ENCODE data around the gene APBB1.
"Not testable (repeated sequence)": the region's sequence is repeated elsewhere in the genome, so short reads cannot be mapped to it uniquely, and the experiment has no call there.

Gene APBB1

DNA sequence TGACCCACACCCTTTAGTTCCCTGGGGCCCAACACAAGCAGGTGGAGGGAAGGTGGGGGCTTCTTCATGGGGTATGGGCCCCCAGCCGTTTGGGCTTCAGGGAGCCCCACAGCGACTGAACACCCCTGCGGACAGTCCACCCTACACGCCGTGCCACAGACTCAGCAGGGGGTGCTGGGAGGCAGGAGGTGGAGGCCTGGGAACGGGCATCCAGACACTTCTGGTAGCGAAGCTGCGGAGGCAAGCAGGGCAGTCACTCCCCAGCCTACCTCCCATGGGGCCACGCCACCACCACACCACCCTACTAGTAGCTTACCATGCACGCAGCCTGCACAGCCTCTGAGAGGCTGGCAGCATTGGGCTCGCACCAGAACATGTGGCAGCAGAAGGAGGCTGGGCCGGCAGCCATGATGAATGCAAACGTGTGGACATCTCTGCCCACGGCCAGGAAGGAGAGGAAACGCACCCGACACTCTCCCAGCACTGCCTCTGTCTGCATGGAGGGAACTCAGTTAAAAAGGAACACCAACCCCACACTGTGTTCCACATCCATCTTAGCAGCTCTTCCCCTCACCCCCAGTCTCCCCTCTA is 23.3 kb downstream of the APBB1 start:
- H3K4me3 ChIP-seq (ENCODE audit: low read length): no peak overlapping the region
- no peak for DNase-seq (ENCODE audit: low read depth, low spot score)

DNA sequence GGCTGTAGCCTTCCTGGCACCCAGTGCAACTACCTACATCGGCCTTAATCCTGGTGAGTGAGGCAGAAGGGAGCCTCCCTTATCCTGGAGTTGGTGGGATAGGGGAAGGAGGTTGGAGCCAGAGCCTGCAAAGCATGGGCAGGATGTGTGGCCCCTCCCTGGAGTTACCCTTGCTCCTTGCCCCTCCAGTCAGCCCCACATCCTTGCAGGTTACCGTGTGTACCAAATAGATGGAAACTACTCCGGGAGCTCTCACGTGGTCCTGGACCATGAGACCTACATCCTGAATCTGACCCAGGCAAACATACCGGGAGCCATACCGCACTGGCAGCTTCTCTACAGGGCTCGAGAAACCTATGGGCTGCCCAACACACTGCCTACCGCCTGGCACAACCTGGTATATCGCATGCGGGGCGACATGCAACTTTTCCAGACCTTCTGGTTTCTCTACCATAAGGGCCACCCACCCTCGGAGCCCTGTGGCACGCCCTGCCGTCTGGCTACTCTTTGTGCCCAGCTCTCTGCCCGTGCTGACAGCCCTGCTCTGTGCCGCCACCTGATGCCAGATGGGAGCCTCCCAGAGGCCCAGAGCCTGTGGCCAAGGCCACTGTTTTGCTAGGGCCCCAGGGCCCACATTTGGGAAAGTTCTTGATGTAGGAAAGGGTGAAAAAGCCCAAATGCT is 24.8 kb downstream of the APBB1 start:
- H3K4me3 ChIP-seq (ENCODE audit: low read length): no peak overlapping the region
- no peak for DNase-seq (ENCODE audit: low read depth, low spot score)

DNA sequence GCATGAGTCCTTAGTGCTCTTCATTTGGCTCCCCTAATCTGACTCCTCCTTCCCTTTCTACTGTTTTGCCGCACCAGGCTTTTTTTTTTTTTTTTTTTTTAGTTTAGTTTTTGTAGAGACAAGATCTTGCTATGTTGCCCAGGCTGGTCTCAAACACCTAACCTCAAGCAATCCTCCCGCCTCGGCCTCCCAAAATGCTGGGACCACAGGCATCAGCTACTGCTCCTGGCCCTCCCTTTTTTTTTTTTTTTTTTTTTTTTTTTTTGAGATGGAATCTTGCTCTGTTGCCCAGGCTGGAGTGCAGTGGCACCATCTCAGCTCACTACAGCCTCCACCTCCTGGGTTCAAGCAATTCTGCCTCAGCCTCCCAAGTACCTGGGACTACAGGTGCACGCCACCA is 26.6 kb downstream of the APBB1 start:
- not testable (repeated sequence) for H3K4me3 ChIP-seq (ENCODE audit: low read length); DNase-seq (ENCODE audit: low read depth, low spot score)

DNA sequence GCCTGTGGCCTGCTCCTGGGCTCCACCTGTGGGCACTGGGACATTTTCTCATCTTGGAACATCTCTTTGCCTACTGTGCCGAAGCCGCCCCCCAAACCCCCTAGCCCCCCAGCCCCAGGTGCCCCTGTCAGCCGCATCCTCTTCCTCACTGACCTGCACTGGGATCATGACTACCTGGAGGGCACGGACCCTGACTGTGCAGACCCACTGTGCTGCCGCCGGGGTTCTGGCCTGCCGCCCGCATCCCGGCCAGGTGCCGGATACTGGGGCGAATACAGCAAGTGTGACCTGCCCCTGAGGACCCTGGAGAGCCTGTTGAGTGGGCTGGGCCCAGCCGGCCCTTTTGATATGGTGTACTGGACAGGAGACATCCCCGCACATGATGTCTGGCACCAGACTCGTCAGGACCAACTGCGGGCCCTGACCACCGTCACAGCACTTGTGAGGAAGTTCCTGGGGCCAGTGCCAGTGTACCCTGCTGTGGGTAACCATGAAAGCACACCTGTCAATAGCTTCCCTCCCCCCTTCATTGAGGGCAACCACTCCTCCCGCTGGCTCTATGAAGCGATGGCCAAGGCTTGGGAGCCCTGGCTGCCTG is 27.3 kb downstream of the APBB1 start:
- no peak overlapping the region for H3K4me3 ChIP-seq (ENCODE audit: low read length)
- no peak for DNase-seq (ENCODE audit: low read depth, low spot score)

DNA sequence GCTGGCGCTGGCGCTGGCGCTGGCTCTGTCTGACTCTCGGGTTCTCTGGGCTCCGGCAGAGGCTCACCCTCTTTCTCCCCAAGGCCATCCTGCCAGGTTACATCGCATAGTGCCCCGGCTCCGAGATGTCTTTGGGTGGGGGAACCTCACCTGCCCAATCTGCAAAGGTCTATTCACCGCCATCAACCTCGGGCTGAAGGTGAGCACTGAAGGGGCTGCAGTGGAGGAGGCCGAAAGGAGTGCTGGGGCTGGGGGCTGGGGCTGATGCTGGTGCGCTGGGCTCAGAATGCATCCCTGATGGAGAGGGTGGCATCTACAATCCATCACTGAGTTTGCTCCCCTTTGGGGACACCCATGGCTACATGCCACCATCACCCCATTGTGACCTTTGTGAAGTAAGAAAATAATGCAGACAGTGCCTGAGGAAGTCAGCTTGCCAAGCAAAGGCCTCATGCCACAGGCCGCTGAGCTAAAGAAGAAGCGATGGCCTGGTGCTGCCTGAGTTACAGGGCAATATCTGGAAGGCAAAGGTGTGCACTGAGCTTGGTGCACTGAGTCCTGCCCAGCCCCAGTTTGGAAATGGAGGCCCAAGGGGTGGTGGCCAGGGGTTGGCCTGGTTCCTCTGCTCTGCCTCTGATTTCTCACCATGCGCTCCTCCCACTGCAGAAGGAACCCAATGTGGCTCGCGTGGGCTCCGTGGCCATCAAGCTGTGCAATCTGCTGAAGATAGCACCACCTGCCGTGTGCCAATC is 28.0 kb downstream of the APBB1 start:
- H3K4me3 ChIP-seq (ENCODE audit: low read length): peak overlapping the region; percentile 69
- no peak for DNase-seq (ENCODE audit: low read depth, low spot score)

DNA sequence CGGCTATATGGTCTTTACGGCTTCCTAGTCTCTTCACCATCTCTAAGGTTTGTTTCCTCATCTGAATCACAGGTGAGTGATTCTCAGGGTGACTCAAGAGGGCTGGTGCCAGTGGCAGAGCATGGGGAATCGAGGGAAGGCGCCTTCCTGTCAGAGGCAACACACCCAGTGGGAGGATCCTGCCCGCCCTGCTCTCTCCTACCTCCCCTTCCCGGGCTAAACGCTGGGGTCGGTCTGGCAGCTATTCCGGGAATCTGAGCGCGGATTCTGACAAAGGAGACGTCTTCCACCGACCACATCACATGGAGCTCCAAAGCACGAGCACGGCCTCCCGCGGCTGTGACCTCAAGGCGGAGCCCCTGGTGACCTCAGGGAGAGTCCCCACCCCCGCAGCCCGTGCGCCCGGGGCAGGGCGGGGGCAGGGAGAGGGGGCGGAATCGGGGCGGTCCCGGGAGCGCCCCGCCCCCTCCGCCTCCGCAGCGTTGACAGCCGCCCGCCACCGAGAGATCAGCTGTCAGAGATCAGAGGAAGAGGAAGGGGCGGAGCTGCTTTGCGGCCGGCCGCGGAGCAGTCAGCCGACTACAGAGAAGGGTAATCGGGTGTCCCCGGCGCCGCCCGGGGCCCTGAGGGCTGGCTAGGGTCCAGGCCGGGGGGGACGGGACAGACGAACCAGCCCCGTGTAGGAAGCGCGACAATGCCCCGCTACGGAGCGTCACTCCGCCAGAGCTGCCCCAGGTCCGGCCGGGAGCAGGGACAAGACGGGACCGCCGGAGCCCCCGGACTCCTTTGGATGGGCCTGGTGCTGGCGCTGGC is 28.8 kb downstream of the APBB1 start, which contains the start of gene SMPD1:
Gene SMPD1 (plus strand): TSS at position 570 of the 813 bp plus-strand sequence. CDS start 125 bp downstream, at position 695.
- peak within 1 kb of the TSS; percentile 69 for H3K4me3 ChIP-seq (ENCODE audit: low read length)
- DNase-seq (ENCODE audit: low read depth, low spot score): peak; percentile 81

DNA sequence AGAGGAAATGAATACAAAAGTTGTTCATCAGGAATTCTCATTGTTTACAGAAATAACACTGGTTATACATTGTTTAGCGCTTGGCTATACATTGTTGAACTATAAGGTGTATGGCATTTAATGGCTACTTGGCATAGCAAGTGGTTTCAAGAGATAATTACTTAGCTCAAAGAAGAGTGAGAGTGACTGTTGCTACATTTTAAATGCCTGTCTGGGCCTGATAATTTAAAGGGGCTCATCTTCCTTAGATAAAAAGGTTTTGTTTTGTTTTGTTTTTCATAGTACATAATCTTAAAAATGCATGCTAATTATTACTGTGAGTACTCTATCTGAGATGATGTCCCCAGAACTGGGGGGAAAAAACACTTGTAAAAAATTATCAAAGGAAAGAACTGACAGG is 30.1 kb downstream of the APBB1 start:
- H3K4me3 ChIP-seq (ENCODE audit: low read length): no peak overlapping the region
- no peak for DNase-seq (ENCODE audit: low read depth, low spot score)

DNA sequence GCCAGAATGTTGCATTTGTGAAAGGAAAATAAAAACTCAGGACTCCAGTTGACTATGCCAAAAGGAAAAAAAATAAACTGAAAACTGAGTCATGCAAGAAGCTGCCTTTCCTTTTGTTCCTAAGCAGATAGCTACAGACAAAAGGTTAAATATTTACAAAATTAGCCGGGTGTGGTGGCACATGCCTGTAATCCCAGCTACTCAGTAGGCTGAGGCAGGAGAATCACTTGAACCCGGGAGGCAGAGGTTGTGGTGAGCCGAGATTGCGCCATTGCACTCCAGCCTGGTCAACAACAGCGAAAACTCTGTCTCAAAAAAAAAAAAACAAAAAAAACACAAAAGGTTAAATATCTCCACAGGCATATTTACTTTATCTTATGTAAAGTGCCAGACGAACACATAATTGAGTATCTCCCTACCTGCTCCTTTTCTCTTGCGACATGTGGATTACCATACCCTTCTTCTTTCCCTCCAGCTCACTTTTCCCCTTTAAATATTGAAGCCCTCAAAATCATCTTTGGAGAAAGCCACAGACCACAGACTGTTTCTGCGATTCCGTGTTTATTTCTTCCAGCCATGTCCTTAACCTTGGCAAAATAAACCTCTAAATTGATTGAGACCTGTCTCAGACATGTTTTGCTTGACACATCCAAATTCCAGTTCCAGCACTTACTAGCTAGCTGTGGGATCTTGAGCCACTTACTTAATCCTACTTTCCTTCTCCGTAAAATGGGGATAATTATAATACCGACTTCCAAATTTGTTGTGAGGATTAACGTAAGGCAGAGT is 30.9 kb downstream of the APBB1 start:
- no peak overlapping the region for H3K4me3 ChIP-seq (ENCODE audit: low read length)
- DNase-seq (ENCODE audit: low read depth, low spot score): no peak

DNA sequence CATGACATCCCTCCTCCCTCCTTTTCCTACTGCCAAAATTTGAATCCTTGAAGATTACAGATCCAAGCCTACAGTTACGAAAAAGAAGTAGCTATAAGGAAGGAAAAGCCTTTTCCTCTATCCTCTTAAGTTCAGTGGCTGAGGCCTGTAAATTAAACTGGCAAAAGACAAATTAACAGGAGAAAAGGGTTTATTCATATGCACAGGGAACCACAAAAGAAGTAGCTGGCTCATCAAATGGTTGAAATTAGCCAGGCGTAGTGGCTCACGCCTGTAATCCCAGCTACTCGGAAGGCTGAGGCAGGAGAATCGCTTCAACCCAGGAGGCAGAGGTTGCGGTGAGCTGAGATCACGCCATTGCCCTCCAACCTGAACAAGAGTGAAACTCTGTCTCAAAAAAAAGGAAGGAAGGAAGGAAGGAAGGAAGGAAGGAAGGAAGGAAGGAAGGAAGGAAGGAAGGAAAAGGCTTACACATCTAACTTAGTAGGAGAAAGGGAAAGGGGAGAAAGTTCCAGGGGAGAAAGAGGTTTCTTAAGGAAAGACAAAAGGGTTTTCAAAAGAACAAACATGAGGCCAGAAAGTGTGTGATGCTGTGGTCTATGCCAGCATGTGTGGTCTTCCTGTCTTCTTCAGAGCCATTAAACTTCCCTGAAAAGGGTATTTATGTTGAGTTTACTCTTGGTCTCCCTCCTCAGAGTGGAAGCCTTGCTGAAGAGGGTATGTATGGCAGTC is 33.7 kb downstream of the APBB1 start:
- no peak overlapping the region for H3K4me3 ChIP-seq (ENCODE audit: low read length)
- no peak for DNase-seq (ENCODE audit: low read depth, low spot score)

DNA sequence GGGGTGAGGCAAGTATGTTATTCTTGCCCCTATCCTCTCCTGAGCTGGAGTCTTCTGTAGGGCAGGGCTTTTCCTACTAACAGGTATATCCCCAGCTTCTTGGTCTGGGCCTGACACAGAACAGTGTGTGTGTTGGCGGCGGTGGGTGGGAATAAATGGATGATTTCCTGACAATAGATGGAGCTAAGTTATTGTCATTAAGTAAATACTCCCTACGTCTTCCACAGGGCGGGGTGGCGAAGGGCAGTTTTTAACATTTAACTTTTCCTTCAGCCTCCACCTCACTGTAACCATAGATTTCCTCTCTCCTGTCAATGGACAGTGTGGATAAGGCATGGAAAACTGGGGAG is 40.3 kb downstream of the APBB1 start:
- H3K4me3 ChIP-seq (ENCODE audit: low read length): no peak overlapping the region
- DNase-seq (ENCODE audit: low read depth, low spot score): no peak

DNA sequence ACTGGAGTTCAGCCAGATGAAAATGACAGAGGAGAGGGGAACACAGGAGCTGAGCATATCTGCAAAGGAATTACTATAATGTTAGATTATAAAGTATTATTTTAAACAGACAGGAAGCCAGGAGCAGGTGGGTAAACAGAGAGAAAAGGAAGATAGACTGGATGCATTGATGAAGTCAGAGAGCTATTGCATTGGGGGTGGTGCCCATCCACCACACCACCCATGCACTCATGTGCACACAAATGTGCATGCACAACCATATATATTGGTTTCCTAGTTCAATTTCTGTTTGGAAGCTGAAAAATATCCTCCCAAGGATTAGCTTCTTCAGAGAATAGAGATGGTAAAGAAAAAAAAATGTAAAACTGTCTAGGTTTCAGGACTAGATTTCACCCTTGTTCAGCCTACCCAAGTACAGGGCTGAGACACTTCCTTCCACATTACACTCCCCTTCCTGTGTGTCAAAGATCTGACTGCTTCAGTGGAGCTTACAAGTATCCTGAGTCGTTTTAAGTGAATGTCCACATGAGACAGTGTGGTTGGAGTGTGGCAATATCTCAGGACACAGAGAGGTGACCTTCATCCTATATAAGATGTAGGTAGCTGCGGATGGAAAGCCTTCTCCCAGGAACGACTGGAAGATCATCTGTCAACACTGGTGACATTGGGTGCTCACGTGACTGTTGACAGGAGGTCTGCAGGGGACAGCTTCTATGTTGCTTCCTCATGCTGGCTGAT is 40.8 kb downstream of the APBB1 start:
- H3K4me3 ChIP-seq (ENCODE audit: low read length): no peak overlapping the region
- DNase-seq (ENCODE audit: low read depth, low spot score): no peak

DNA sequence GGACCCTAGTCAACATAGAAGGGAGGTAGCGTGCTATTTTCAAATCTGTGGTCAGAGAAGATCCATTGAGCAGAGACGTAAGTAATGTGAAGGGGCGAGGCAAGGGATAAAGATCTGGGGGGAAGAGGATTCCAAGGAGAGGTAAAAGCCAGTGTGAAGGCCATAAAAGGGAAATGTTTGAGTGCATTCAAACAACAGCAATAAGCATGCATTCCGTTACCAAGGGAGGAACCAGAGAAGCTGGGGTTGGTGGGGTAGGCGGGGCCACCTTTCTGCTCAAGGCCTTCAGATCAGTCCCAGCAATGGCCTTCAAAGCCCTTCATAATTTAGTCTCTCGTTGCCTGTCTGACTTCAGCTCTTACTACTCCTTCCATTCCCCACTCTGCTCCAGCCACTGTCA is 47.1 kb downstream of the APBB1 start:
- H3K4me3 ChIP-seq (ENCODE audit: low read length): no peak overlapping the region
- DNase-seq (ENCODE audit: low read depth, low spot score): no peak

DNA sequence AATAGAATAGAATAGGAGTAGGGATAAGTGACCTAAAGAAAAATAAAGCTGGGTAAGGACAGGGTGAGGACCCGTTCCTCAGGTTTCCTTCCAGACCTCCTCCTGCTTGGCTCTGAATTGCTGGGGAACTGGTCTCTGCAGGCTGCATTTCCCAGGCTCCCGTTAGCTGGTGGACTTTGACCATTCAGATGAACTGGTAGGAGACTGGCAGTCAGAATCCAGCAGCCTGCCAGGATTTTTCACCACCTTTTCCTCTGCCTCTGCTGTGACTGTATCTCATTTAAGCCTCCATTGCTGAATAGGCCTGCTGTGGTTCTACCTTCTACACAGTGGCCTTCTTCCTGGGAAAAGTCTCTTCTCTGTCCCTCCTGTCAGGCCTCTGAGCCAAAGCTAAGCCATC is 53.2 kb downstream of the APBB1 start:
- H3K4me3 ChIP-seq (ENCODE audit: low read length): no peak overlapping the region
- no peak for DNase-seq (ENCODE audit: low read depth, low spot score)

DNA sequence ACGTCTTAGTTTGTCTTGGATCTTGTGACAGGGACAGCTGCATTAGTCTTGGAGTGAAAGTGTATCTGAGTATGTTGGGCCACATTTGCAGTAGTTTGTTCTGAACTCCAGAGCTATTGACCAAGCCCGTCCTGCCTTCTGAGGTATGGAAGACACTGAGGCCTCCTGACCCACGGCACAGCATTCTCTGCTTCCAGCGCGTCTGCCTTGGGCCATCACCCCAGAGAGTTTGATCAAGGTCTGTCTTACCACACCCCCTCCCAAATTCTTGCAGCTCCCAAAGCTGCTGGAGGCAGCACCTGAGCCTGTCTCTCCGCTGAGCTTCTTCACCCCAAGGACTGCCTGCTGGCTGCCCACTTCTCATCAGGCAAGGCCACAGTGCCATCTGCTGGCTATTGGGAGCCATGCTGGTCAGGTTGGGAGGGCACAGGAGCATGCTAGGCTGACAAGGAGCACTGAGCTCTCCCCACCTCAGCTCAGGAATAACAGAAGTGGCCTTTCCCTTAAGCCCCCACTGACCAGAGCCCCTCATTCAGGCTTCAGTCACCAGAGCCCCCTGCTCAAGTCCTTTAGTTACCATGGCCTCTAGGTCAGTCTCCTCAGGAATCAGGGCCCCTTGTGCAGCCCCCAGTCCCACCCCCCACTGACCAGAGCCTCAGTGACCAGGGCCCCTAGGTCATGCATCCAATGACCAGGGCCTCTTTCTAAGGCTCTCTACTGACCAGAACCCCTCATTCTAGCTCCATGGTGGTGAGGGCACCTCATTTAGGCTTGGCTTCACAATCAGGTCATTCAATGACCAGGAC is 55.8 kb downstream of the APBB1 start:
- DNase-seq (ENCODE audit: low read depth, low spot score): peak; percentile 57
- no peak overlapping the region for H3K4me3 ChIP-seq (ENCODE audit: low read length)

DNA sequence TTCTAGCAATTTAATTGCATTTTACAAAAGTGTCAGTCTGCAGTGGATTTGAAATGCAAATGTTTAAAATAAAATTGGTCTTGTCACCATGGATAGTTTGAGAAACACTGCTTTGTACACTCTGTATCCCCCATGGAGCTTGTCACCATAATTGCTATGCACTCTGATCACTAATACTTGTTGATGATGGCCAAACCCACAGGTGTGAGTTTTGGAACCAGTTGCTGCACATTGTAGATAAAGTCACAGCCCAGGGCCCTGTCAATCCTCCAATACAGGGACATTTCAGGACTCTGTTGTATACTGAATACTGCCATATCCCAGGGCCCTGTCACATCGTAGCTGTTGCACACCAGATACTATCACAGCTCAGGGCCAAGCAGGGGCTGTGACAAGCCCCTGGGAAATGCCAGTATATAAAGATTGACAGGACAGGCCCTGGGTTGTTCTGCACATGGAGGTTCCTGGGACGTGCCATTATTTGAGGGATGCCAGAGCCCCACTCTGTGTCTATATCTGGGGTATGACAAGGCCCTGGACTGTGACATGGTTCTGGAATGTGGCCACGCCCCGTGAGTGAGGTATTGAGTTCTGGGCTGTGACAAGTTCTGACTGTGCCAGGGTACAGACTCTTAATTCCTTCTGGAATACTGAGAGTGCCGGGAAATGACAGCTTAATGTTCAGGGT is 56.6 kb downstream of the APBB1 start:
- H3K4me3 ChIP-seq (ENCODE audit: low read length): no peak overlapping the region
- no peak for DNase-seq (ENCODE audit: low read depth, low spot score)

DNA sequence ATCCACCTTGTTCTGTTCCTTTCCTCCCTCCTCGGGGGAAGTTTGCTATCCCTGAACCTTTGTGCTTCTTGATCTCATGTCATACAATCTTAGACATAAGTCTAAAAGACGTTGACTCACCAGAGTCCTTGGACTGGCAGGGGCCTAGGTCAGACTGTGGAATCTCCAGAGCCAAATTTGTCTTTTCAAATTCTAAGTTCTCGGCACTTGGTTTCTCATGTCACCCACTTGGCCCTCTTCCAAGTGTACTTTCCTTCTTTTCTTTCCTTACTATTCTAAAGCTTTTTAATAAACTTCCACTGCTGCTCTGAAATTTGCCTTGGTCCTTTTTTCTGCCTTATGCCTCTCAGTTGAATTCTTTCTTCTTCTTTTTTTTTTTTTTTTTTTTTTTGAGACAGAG is 58.7 kb downstream of the APBB1 start:
- DNase-seq (ENCODE audit: low read depth, low spot score): no peak
- H3K4me3 ChIP-seq (ENCODE audit: low read length): no peak overlapping the region

Data from Jurkat, Clone E6-1 (cell line).